Right lobe of liver (tissue), 6 donors: ENCODE data around the gene FIGN. TPM values are rescaled to one million over a fixed set of nuclear protein-coding genes. Genes with fewer than 3 reads are reported as not detected.

Experiments used
- ATAC-seq, 4 donors: fragments of 200-7000 bp; cut with Tn5 transposase; one replicate each; pipeline ENCODE4 v1.9.1; 2020; ENCODE audit warnings: mild to moderate bottlenecking in 4 of 4, moderate library complexity in 4 of 4
- DNase-seq, 3 donors: peaks; one replicate each; pipeline ENCODE4 v3.0.0-alpha.2; 2020
- H3K27ac ChIP-seq, 3 donors: fragments of 200-600 bp; one replicate each; pipeline ENCODE4 v1.8.0; 2022
- H3K27me3 ChIP-seq, 2 donors: fragments of 200-600 bp; one replicate each; pipeline ENCODE4 v1.8.0; 2022
- H3K36me3 ChIP-seq, 4 donors: fragments of 200-600 bp; sonication (generic) in 1 of 4; one replicate each; pipeline versions ENCODE4 v1.5.1 to v1.8.0; 2017 to 2022; ENCODE audit warnings: control low read depth in 1 of 4
- H3K4me1 ChIP-seq, 4 donors: fragments of 200-600 bp; sonication (generic) in 1 of 4; one replicate each; pipeline versions ENCODE4 v1.5.1 to v1.8.0; 2017 to 2022; ENCODE audit warnings: control low read depth in 1 of 4
- H3K4me3 ChIP-seq, 3 donors: fragments of 200-600 bp; one replicate each; pipeline ENCODE4 v1.8.0; 2022
- H3K9me3 ChIP-seq, 4 donors: fragments of 200-600 bp; sonication (generic) in 1 of 4; one replicate each; pipeline versions ENCODE4 v1.5.1 to v1.8.0; 2017 to 2022; ENCODE audit warnings: control low read depth in 1 of 4
- CTCF ChIP-seq, 4 donors: fragments of 200-600 bp in 3 of 4; fragments of 450-650 bp in 1 of 4; IDR thresholded peaks; one replicate each; pipeline versions ENCODE4 v1.5.1 to v1.8.0; 2016 to 2022; ENCODE audit warnings: antibody characterized with exemption in 4 of 4, mild to moderate bottlenecking in 2 of 4
- POLR2A ChIP-seq: fragments of 450-650 bp; IDR thresholded peaks from one replicate; pipeline ENCODE4 v1.6.1; 2017; ENCODE audit warnings: antibody characterized with exemption, mild to moderate bottlenecking
- WGBS: methylation state at CpG from one replicate; pipeline ENCODE4 v1.1.6; 2018; ENCODE audit warnings: low coverage, low lambda C conversion rate; ENCODE audit not compliant: insufficient coverage; ENCODE audit errors: missing lambda C conversion rate; 5-methylcytosine and 5-hydroxymethylcytosine counted together
- intact Hi-C, 2 donors: fragments of 100-400 bp; cut with DNase I; formaldehyde crosslinking; loops; one replicate each; pipeline versions ENCODE4 v1.11.2 to v1.14.1; 2022
- total RNA-seq, 6 experiments: library from RNA; depleted of rRNA in 2 of 6; stranded (reverse); fragments of >200 nt in 2 of 6; fragmentation: NEBNext Ultra II Directional in 3 of 6; extraction: Animal tissue kit (Norgen Biotek cat#: 25700) in 3 of 6; gene quantifications; one replicate each; pipeline versions ENCODE4 v1.1.0 to v1.2.4, GENCODE V29; 2016 to 2023
- donor health status: DM: no; HTN: yes; CAD: no.
- donor health status: DM: no; HTN: no; CAD: no.
- donor health status: DM: no; HTN: no; CAD: no.
- donor health status: DM: no; HTN: yes; CAD: no.
- donor health status: DM: no; HTN: yes; CAD: no.

FIGN gene
- total RNA-seq, 6 experiments from 2014 or later, result 2.8 to 9.2 (median 5.1) TPM

GRCh38 chr2:163693484-163693883 lies 42.3 kb downstream of the FIGN start:
- ATAC-seq, result no peak

GRCh38 chr2:163692611-163693482 lies 43.0 kb downstream of the FIGN start:
- no peaks in the 10 kb centered on the region for H3K9me3 ChIP-seq
- peaks cover 0 to 10% (median 0%) of the 10 kb centered on the region in 4 donors for H3K4me1 ChIP-seq
- H3K27ac ChIP-seq, result peak overlapping the region in 2 of 3 donors; percentile 16 to 19
- 27% methylated on average over 6 of the region's 7 CpGs for WGBS
- H3K36me3 ChIP-seq, result no peaks in the 10 kb centered on the region
- TF ChIP-seq CTCF (IDR thresholded peaks at IDR 0.05) (no peak), POLR2A (no peak)
- intact Hi-C loops, result no loop called here
- DNase-seq, result no peak
- no peak overlapping the region for H3K4me3 ChIP-seq
- no peaks in the 10 kb centered on the region for H3K27me3 ChIP-seq
- peak; percentile 32 to 85 (median 54) for ATAC-seq

More at GRCh38 chr2:163693484-163693883, 42.3 kb downstream of the FIGN start:
- WGBS, result 88% methylated on average over 2 of the region's 2 CpGs
- TF ChIP-seq CTCF (IDR thresholded peaks at IDR 0.05) (no peak), POLR2A (no peak)
- H3K27ac ChIP-seq, result no peak overlapping the region
- no peaks in the 10 kb centered on the region for H3K27me3 ChIP-seq
- no peak for DNase-seq
- intact Hi-C loops, result no loop called here
- peaks cover 0 to 10% (median 0%) of the 10 kb centered on the region in 4 donors for H3K4me1 ChIP-seq
- no peak overlapping the region for H3K4me3 ChIP-seq
- no peaks in the 10 kb centered on the region for H3K36me3 ChIP-seq
- no peaks in the 10 kb centered on the region for H3K9me3 ChIP-seq

GRCh38 chr2:163692081-163692480 lies 43.7 kb downstream of the FIGN start:
- Histone ChIP-seq H3K4me3 (no peak overlapping the region), H3K27ac (no peak overlapping the region), H3K9me3 (no peaks in the 10 kb centered on the region), H3K36me3 (no peaks in the 10 kb centered on the region), H3K27me3 (no peaks in the 10 kb centered on the region), H3K4me1 (peaks cover 0 to 10% (median 0%) of the 10 kb centered on the region in 4 donors)
- intact Hi-C loops, result no loop called here
- ATAC-seq (peak in 2 of 4 donors; percentile 33 to 61), DNase-seq (no peak)
- no peak for TF ChIP-seq POLR2A
- TF ChIP-seq CTCF (IDR thresholded peaks at IDR 0.05), result no peak

GRCh38 chr2:163690896-163691295 lies 44.9 kb downstream of the FIGN start:
- TF ChIP-seq POLR2A (no peak), CTCF (IDR thresholded peaks at IDR 0.05) (no peak)
- Histone ChIP-seq H3K4me1 (peaks cover 0 to 10% (median 0%) of the 10 kb centered on the region in 4 donors), H3K27me3 (no peaks in the 10 kb centered on the region), H3K4me3 (no peak overlapping the region), H3K27ac (no peak overlapping the region), H3K9me3 (no peaks in the 10 kb centered on the region), H3K36me3 (no peaks in the 10 kb centered on the region)
- peak in 1 of 4 donors; percentile 19 for ATAC-seq
- intact Hi-C loops, result no loop called here
- no peak for DNase-seq
- WGBS, result 17% methylated on average over 2 of the region's 2 CpGs
